Dedifferentiated amniotic fluid mesenchymal stem cell (primary cell): Measurements from ENCODE around the gene LMAN1L.
"Not testable (repeated sequence)": the region's sequence is repeated elsewhere in the genome, so short reads cannot be mapped to it uniquely, and the experiment has no call there.

Experiments
- DNase-seq: peaks from one replicate; pipeline ENCODE4 v3.0.0-alpha.2; 2016; ENCODE audit errors: extremely low spot score

LMAN1L gene

DNA sequence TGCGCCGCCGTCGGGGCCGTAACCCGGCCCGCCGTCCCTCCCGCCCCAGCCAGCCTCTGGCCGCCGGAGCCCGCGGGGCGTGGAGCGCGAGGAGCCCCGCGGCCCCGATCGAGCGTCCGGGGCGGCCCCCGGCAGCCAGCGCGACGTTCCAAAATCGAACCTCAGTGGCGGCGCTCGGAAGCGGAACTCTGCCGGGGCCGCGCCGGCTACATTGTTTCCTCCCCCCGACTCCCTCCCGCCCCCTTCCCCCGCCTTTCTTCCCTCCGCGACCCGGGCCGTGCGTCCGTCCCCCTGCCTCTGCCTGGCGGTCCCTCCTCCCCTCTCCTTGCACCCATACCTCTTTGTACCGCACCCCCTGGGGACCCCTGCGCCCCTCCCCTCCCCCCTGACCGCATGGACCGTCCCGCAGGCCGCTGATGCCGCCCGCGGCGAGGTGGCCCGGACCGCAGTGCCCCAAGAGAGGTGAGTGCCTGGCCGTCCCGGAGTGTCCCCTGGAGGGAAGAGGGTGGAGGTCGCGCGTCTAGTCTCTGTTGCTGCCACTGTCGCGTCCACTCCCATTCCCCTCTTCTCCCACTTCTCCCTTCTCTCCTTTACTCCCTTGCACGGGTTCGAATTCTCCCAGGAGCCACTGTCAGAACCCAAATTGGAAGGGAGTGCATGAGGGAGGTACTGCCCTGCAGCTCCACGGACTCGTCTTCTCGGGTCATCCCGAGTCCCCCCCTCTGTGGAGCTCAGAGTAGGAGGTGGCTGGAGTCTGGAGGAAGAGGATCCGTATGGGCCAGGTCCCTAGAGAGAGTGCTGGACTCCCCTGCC lies 30.2 kb upstream of the LMAN1L start:
- no peak for DNase-seq

GRCh38 chr15:74783072-74783807 lies 29.4 kb upstream of the LMAN1L start:
- no peak for DNase-seq

DNA sequence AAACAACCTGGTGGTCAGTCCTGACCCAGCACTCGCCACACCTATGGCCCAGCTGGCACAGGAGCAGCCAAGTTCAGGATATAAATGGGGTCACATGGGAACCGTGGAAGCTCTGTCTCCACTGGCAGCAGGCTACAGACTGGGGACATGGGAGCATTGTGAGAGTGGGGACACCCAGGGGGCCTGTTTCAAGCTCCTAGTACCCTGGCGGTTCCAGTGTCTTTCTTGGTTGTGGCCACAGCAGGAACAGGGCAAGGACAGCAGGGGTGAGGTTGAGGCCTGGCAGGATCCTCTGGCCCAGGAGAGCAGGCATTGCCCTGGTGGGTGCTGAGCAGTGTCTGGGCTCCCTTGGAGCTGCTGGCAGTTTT lies 28.8 kb upstream of the LMAN1L start:
- no peak for DNase-seq

GRCh38 chr15:74784426-74785193 lies 28.0 kb upstream of the LMAN1L start:
- no peak for DNase-seq

DNA sequence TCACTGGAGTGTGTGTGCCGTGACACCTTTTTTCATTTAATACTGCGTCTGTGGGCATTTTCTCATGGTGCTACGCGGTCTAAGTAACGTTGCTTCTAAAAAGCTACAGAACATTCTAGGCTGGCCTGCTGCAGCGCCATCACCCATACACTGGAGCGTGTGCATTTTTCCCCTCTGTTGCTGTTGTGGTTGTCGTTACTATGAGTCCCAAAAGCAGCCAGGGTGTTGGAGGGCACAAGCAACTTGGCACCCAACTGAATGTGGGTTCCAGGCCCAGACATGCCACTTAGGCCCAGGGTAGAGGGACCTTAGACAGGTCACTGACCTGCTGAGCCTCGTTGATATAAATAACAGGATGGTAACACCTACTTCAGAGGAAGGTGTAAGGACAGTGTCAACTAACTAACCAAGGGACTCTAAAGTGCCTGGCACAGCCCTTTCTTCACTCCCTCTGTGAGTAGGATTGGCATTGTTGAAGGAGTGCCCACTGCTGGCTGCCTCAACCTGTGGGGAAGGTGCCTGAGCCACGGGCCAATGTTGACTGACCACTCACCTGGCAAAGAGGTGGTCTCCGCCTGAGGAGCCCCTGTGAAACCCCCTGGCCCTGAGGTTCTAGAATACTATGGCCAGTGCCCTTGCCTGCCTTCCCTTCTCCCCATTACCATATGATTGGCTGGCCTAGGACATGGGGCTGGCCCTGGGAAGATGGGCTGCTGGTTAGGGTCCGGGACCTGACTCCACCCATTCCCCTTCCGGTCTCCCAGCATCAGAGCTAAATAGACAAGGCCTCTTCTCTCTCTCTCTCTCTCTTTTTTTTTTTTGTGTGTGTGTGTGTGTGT lies 27.2 kb upstream of the LMAN1L start:
- no peak for DNase-seq

GRCh38 chr15:74786081-74786480 lies 26.6 kb upstream of the LMAN1L start:
- DNase-seq = not testable (repeated sequence)

DNA sequence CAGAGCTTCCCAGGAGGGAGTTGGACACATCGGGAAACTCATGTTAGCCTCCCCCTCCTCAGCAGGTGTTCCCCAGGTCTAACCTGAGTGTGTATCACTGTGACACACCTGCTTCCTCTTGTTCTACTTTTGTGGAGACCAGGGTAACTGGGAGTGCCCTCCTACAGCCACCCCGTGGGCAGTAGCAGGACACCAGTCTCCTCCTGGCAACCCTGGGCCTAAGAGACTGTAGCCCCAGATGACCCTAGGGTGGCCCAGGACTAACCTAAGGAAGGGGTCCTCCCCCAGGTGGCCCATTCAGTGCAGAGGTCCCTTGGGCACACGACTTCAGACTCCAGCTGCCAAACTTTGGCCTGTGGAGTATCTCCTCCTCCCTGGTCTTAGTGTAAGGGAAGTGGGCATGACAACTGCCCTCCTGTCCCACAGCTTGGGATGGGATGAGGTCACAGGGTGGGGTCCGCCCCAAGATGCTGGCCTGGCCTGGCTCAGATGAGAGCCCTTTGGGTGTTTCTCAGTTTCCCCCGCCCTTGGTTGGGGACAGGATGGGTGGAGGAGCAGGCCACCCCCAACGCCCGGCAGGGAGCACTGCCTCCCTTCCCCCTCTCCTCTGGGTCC lies 26.0 kb upstream of the LMAN1L start:
- no peak for DNase-seq

GRCh38 chr15:74787251-74788041 lies 25.2 kb upstream of the LMAN1L start:
- DNase-seq = peak; percentile 38

GRCh38 chr15:74788042-74788682 lies 24.5 kb upstream of the LMAN1L start:
- DNase-seq = no peak

GRCh38 chr15:74788683-74789151 lies 23.9 kb upstream of the LMAN1L start:
- no peak for DNase-seq

DNA sequence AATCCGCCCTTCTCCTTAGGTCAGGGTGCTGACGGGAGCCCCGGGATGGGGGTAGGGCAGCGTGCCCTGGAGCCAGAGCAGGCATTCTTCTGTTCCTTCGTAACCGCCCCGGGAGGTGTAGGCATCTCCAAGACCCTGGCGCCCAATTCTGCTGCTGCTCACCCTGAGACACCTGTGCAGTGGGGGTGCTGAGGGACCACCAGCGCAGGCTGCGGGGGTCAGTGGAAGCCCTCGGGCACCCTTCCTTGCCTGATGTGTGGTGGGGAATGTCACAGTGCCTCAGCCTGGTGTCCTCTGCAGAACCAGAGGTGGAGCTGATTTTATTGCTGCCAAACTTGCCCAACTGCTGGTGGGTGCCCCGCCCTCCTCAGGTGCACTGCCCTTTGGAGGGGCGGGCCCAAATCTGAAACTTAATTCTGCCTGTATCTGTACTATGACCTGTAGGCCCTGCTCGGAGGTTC lies 23.4 kb upstream of the LMAN1L start:
- no peak for DNase-seq

DNA sequence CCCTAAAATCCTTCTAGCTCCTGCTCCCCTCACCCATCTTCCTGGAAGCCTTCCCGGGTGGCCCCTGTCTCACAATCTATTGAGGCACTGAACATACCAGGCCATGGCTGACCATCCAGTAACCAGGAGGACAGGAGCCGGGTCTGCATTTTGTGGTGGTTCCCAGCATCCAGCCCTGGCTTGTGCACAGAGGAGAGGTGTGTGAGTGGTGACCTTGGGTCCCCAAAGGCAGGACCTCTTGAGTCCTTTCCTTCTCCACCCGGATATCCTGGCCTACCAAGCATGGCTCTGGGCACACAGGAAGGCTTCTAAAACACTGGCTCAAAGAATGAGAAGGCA lies 22.9 kb upstream of the LMAN1L start:
- no peak for DNase-seq

DNA sequence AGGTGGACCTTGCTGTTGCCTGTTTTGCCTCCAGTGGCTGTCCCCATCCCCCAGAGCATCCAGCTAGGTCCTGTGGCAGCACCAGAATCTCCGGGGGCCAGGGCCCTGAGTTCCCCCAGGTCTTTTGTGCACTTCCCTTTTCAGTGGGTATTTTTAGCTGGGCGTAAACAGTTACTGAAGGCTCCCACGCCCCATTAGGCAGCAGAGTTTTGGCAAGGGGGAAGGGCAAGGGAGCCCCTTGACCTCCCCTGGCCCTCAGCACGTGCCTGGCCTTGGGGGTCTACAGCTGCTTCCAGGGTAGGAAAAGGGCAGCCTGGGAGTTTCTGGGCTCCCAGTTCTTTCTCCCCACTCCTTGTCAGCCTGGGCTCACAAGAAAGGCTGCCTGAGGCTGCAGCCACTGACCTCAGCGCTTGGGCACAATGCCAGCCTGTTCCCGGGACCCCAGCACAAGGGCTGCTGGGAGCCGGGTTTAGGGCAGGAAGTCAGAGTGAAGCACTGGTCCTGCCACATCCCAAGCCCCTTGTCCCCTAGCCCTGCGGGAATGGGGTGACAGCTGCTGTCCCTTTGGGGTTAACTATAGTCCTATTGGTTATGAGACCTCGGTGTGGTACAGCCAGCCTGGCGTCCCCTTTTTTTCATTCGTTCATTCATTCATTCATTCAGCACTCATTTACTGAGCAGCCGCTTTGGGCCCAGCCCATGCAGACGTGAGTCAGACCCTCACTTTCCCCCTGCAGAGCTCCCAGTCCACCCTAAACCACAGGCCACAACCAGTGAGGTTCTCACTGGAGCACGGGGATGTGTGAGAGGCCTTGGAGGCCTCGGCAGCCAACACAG lies 22.3 kb upstream of the LMAN1L start:
- DNase-seq = no peak

DNA sequence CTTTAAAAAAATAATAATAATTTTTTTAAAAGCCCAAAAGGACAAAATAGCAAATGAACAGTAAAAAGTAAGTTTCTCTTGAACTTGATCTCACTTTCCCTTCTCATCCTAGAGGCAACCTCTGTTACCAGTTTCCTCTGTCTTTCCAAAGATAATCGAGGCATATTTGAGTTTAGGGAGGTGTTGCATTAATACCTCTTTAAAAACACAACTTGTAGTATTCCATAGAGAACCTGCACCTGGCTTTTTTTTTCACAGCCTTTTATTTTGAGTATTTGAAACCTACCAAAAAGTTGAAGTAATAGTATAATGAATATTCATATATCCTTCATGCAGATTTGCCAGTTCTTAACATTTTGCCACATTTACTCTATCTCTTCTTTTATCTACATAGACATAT lies 21.6 kb upstream of the LMAN1L start:
- no peak for DNase-seq

- no peak for DNase-seq
These were observed 21.0 kb upstream of the LMAN1L start for GRCh38 chr15:74791667-74792066.

GRCh38 chr15:74792227-74793016 lies 20.2 kb upstream of the LMAN1L start:
- DNase-seq = no peak

GRCh38 chr15:74793135-74794028 lies 19.3 kb upstream of the LMAN1L start:
- DNase-seq = no peak
